IMR-90 (cell line): Measurements from ENCODE around the gene PRSS53. TPM values are rescaled to one million over a fixed set of nuclear protein-coding genes. Genes with fewer than 3 reads are reported as not detected.

Experiments
- ATAC-seq: fragments of 200-7000 bp; cut with Tn5 transposase; 2 replicates; pipeline ENCODE4 v1.9.1; 2020; ENCODE audit warnings: low read depth, mild to moderate bottlenecking, moderate library complexity
- BruUV-seq: library from RNA; stranded (reverse); fragments of 400-500 nt; replicated peaks from 2 replicates; lab custom pipeline; 2021; lab: Mats Ljungman, UMichigan
- CTCF ChIA-PET: fragments of 300-600 bp; formaldehyde crosslinking; extraction: SDS; loops from one replicate; lab custom pipeline; 2021; ENCODE audit warnings: antibody characterized with exemption; lab: Yijun Ruan, JAX
- POLR2A ChIA-PET: fragments of 300-600 bp; sonication (Branson Sonifier 250); formaldehyde crosslinking; loops from one replicate; lab custom pipeline; 2022; ENCODE audit warnings: antibody characterized with exemption; ENCODE audit not compliant: unreplicated experiment; lab: Charles Lee
- DNase-seq: peaks from one replicate; pipeline ENCODE4 v3.0.0; 2013
- H2AFZ ChIP-seq: replicated peaks from 2 replicates; pipeline ENCODE3; 2013; ENCODE audit warnings: low read length, mild to moderate bottlenecking; ENCODE audit not compliant: poor library complexity
- H2AK5ac ChIP-seq: 2 replicates; pipeline ENCODE4 v1.6.1; 2013; ENCODE audit warnings: low read depth, low read length, inconsistent platforms
- H2AK9ac ChIP-seq: replicated peaks from 2 replicates; pipeline ENCODE3; 2013; ENCODE audit warnings: mild to moderate bottlenecking, low read depth, low read length, moderate library complexity; ENCODE audit not compliant: poor library complexity
- H2BK120ac ChIP-seq: 2 replicates; pipeline ENCODE4 v1.6.1; 2013; ENCODE audit warnings: low read depth, low read length, inconsistent platforms
- H2BK15ac ChIP-seq: 3 replicates; pipeline ENCODE4 v1.6.1; 2013; ENCODE audit warnings: low read depth, low read length, inconsistent platforms
- H2BK20ac ChIP-seq: 2 replicates; pipeline ENCODE4 v1.6.1; 2013; ENCODE audit warnings: low read depth, mild to moderate bottlenecking, inconsistent platforms, low read length, moderate library complexity
- H2BK5ac ChIP-seq: 2 replicates; pipeline ENCODE4 v1.6.1; 2013; ENCODE audit warnings: mild to moderate bottlenecking, low read depth, low read length, inconsistent platforms; ENCODE audit not compliant: poor library complexity, severe bottlenecking
- H3K14ac ChIP-seq: replicated peaks from 2 replicates; pipeline ENCODE4 v1.6.1; 2013; ENCODE audit warnings: low read depth, low read length, inconsistent platforms
- H3K18ac ChIP-seq: 2 replicates; pipeline ENCODE4 v1.6.1; 2013; ENCODE audit warnings: low read depth, low read length, control low read depth
- H3K23ac ChIP-seq: 2 replicates; pipeline ENCODE4 v1.6.1; 2013; ENCODE audit warnings: low read depth, low read length, inconsistent platforms
- H3K27ac ChIP-seq: 2 replicates; pipeline ENCODE4 v1.5.1; 2013; ENCODE audit warnings: mild to moderate bottlenecking, control low read depth, low read length; ENCODE audit not compliant: insufficient read depth
- H3K27me3 ChIP-seq: 2 replicates; pipeline ENCODE4 v1.6.1; 2013; ENCODE audit warnings: low read length; ENCODE audit not compliant: control insufficient read depth, insufficient read depth
- H3K36me3 ChIP-seq: 2 replicates; pipeline ENCODE4 v1.6.1; 2013; ENCODE audit warnings: low read length, mixed read lengths; ENCODE audit not compliant: control insufficient read depth, insufficient read depth
- H3K4ac ChIP-seq: 2 replicates; pipeline ENCODE4 v1.6.1; 2013; ENCODE audit warnings: low read depth, low read length, inconsistent platforms
- H3K4me1 ChIP-seq: 2 replicates; pipeline ENCODE4 v1.6.1; 2013; ENCODE audit warnings: low read length, mixed read lengths; ENCODE audit not compliant: control insufficient read depth, insufficient read depth
- H3K4me2 ChIP-seq: 2 replicates; pipeline ENCODE4 v1.6.1; 2013; ENCODE audit warnings: low read depth, mild to moderate bottlenecking, control low read depth, low read length, moderate library complexity
- H3K4me3 ChIP-seq: 2 replicates; pipeline ENCODE4 v1.5.1; 2013; ENCODE audit warnings: low read depth, mild to moderate bottlenecking, control low read depth, low read length, moderate library complexity; ENCODE audit not compliant: insufficient read depth
- H3K56ac ChIP-seq: 2 replicates; pipeline ENCODE4 v1.6.1; 2013; ENCODE audit warnings: low read length, inconsistent platforms; ENCODE audit not compliant: insufficient read depth; ENCODE audit errors: extremely low read depth
- H3K79me1 ChIP-seq, 2 experiments: 2 replicates each; pipeline ENCODE4 v1.6.1; 2013; ENCODE audit warnings: low read length in 2 of 2, inconsistent platforms in 1 of 2, low read depth in 1 of 2
- H3K9ac ChIP-seq: 2 replicates; pipeline ENCODE4 v1.6.1; 2013; ENCODE audit warnings: low read depth, low read length, control low read depth
- H3K9me1 ChIP-seq: 2 replicates; pipeline ENCODE4 v1.6.1; 2013; ENCODE audit warnings: low read length, inconsistent platforms; ENCODE audit not compliant: insufficient read depth
- H3K9me3 ChIP-seq: 2 replicates; pipeline ENCODE4 v1.6.1; 2013; ENCODE audit warnings: low read length; ENCODE audit not compliant: control insufficient read depth, insufficient read depth
- H4K20me1 ChIP-seq: 2 replicates; pipeline ENCODE4 v1.6.1; 2013; ENCODE audit warnings: low read length, inconsistent platforms; ENCODE audit not compliant: insufficient read depth
- H4K5ac ChIP-seq: 2 replicates; pipeline ENCODE4 v1.6.1; 2013; ENCODE audit warnings: mild to moderate bottlenecking, low read depth, low read length, control low read depth
- H4K8ac ChIP-seq, 2 experiments: 2 replicates each; pipeline ENCODE4 v1.6.1; 2013; ENCODE audit warnings: low read depth in 2 of 2, low read length in 2 of 2, control low read depth in 1 of 2, inconsistent platforms in 1 of 2
- H4K91ac ChIP-seq: 2 replicates; pipeline ENCODE4 v1.6.1; 2013; ENCODE audit warnings: low read depth, low read length, inconsistent platforms; ENCODE audit not compliant: insufficient read depth
- MAZ ChIP-seq: IDR thresholded peaks from 2 replicates; pipeline ENCODE4 v1.6.1; 2012; ENCODE audit warnings: low read depth, mild to moderate bottlenecking, low read length, improper control_type of control experiment, moderate library complexity, borderline replicate concordance
- WGBS, 2 experiments: methylation state at CpG; one replicate each; pipeline versions ENCODE4 v1.1.5 to v1.1.7; 2013; ENCODE audit warnings: missing lambda C conversion rate in 2 of 2; ENCODE audit not compliant: insufficient read length in 1 of 2; ENCODE audit errors: extremely low coverage in 2 of 2; 5-methylcytosine and 5-hydroxymethylcytosine counted together
- dilution Hi-C: fragments of 300-500 bp; cut with HindIII; formaldehyde crosslinking; loops from one replicate; pipeline ENCODE4 v1.14.3; 2018; ENCODE audit warnings: low sequenced_read_pairs; ENCODE audit not compliant: unreplicated experiment
- in situ Hi-C: fragments of 300-500 bp; cut with MboI; formaldehyde crosslinking; loops from 3 replicates; pipeline ENCODE4 v1.14.3; 2019; ENCODE audit warnings: low sequenced_read_pairs, inconsistent platforms, mixed read lengths
- intact Hi-C: fragments of 100-400 bp; cut with micrococcal nuclease; formaldehyde crosslinking; loops from 2 replicates; pipeline ENCODE4 v1.10.0; 2022
- polyA plus RNA-seq, 3 experiments: library from polyadenylated mRNA; depleted of rRNA; stranded (reverse); fragments of >200 nt; gene quantifications; 2 replicates each; pipeline ENCODE4 v1.2.3, GENCODE V29; 2012; ENCODE audit warnings: low replicate concordance in 1 of 3
- total RNA-seq: library from RNA; depleted of rRNA; stranded (reverse); fragments of >200 nt; gene quantifications from 2 replicates; pipeline ENCODE4 v1.2.3, GENCODE V29; 2012

The PRSS53 gene
- total and polyA plus RNA-seq, 2 of the 4 experiments (the other 2 are of a cell fraction) = 0.72 to 5.9 TPM

- Histone ChIP-seq H3K79me1 (peaks cover 4 to 12% of the 10 kb centered on the region in 2 experiments; a peak in 3 of 4 replicates), H3K4me2 (no peak overlapping the region), H3K4me3 (no peak overlapping the region), H3K23ac (no peak overlapping the region), H2BK5ac (no peak overlapping the region), H3K56ac (no peak overlapping the region), H3K36me3 (peaks cover 4% of the 10 kb centered on the region), H3K4ac (no peak overlapping the region), H2BK120ac (no peak overlapping the region), H2BK20ac (no peak overlapping the region), H3K27me3 (no peaks in the 10 kb centered on the region), H3K14ac (no peak overlapping the region), H4K5ac (no peak overlapping the region), H3K4me1 (peaks cover 2% of the 10 kb centered on the region; the same call in 1 of the 2 replicates), H3K9me3 (no peaks in the 10 kb centered on the region), H2AK9ac (peak overlapping the region; percentile 11), H4K91ac (no peak overlapping the region), H3K27ac (no peak overlapping the region), H2BK15ac (no peak overlapping the region), H4K8ac (no peak overlapping the region), H2AK5ac (no peak overlapping the region), H3K18ac (no peak overlapping the region), H3K9ac (no peak overlapping the region), H4K20me1 (no peaks in the 10 kb centered on the region; the same call in 1 of the 2 replicates), H2AFZ (no peak overlapping the region), H3K9me1 (peaks cover 7% of the 10 kb centered on the region)
- dilution Hi-C loops = no loop called here
- ChIA-PET POLR2A (no interaction called here), CTCF (no interaction called here)
- DNase-seq = no peak
- no peak for TF ChIP-seq MAZ
- in situ Hi-C loops = no loop called here
- no TSS peak for BruUV-seq
- WGBS, 2 experiments = 90% methylated on average over 2 of the region's 4 CpGs; no CpG with 5 or more reads in 1 of the 2 experiments
- no peak for ATAC-seq
- intact Hi-C loops = no loop called here
Observed at GRCh38 chr16:31055613-31056012, 33.1 kb downstream of the PRSS53 start.
